GM18526 (cell line): ENCODE results near the gene TENM4.

Experiments used
- POLR2A ChIP-seq: IDR thresholded peaks from 3 replicates; pipeline ENCODE4 v1.6.1; 2011; ENCODE audit not compliant: insufficient read length; ENCODE audit errors: extremely low read depth

Gene TENM4

GRCh38 chr11:79092791-79093353, 348.0 kb downstream of the TENM4 start:
- TF ChIP-seq POLR2A, result no peak

- TF ChIP-seq POLR2A, result no peak
Observed at GRCh38 chr11:79090191-79090705, 350.6 kb downstream of the TENM4 start.

- TF ChIP-seq POLR2A, result no peak
Observed at GRCh38 chr11:79089601-79090000, 351.2 kb downstream of the TENM4 start.

GRCh38 chr11:79088967-79089366, 351.9 kb downstream of the TENM4 start:
- TF ChIP-seq POLR2A, result no peak

GRCh38 chr11:79087961-79088318, 352.9 kb downstream of the TENM4 start:
- TF ChIP-seq POLR2A, result no peak

GRCh38 chr11:79087238-79087960, 353.4 kb downstream of the TENM4 start:
- no peak for TF ChIP-seq POLR2A

- no peak for TF ChIP-seq POLR2A
Observed at GRCh38 chr11:79086056-79086455, 354.8 kb downstream of the TENM4 start.

- TF ChIP-seq POLR2A, result no peak
Observed at GRCh38 chr11:79084382-79084781, 356.4 kb downstream of the TENM4 start.

GRCh38 chr11:79083352-79083751, 357.5 kb downstream of the TENM4 start:
- no peak for TF ChIP-seq POLR2A

- no peak for TF ChIP-seq POLR2A
Observed at GRCh38 chr11:79082907-79083306, 357.9 kb downstream of the TENM4 start.

- TF ChIP-seq POLR2A, result no peak
Observed at GRCh38 chr11:79082280-79082679, 358.6 kb downstream of the TENM4 start.

GRCh38 chr11:79081471-79082031, 359.3 kb downstream of the TENM4 start:
- TF ChIP-seq POLR2A, result no peak

GRCh38 chr11:79080551-79080950, 360.3 kb downstream of the TENM4 start:
- no peak for TF ChIP-seq POLR2A

GRCh38 chr11:79078999-79079398, 361.8 kb downstream of the TENM4 start:
- TF ChIP-seq POLR2A, result no peak

GRCh38 chr11:79078456-79078855, 362.4 kb downstream of the TENM4 start:
- no peak for TF ChIP-seq POLR2A

- TF ChIP-seq POLR2A, result no peak
Observed at GRCh38 chr11:79077702-79078330, 363.0 kb downstream of the TENM4 start.
